ENCODE data around the gene LECT2.

Gene LECT2

DNA sequence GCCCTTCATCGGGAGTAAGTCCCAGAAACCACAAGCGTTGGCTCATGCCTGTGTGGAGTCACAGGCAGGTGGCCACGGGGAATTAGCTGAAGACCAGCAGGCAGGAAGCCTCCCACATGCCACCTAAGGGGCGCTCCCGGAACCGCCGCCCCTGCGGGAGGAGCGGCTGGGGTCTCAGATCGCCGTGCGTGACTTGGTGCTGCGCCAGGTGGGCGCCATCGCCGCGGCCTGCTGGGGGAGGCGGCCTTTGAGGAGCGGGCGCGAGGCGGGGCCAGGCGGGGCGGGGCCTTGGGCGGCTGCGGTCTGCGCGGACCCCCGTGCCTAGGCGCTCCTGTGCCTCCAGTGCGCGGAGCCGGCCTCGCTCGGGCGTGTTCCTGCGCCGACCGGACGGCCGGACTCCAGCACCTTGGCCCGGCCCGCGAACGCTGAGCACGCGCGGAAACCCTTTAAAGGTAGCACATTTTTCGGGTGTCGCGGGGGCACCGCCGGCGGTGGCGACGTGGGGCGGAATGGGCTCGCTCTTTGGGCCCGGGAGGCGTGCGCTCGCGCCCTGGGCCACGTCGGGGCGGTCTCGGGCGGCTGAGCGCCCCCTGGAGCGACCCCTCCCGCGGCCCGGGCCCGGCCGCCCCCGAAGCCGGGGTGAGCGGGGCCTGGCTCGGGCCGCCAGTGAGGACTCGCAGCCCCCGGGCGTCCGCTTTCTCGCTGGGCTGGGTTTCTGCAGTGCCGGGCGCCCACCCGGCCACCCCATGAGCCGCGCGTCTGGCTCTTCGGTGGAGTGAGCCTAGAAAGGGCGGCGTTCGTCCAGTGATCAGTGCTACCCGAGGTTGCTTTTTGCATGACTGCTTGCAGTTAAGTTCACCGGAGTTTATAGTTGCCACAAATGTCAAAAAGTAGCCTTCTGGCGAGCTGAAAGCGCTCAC lies 24.5 kb downstream of the LECT2 start:
- no peak for DNase-seq

- DNase-seq: no peak
These were observed 33.4 kb downstream of the LECT2 start for GRCh38 chr5:135921388-135921787.

GRCh38 chr5:135920199-135920598 lies 34.6 kb downstream of the LECT2 start:
- DNase-seq: no peak

- no peak for DNase-seq
These were observed 38.0 kb downstream of the LECT2 start for GRCh38 chr5:135916638-135917263.

DNA sequence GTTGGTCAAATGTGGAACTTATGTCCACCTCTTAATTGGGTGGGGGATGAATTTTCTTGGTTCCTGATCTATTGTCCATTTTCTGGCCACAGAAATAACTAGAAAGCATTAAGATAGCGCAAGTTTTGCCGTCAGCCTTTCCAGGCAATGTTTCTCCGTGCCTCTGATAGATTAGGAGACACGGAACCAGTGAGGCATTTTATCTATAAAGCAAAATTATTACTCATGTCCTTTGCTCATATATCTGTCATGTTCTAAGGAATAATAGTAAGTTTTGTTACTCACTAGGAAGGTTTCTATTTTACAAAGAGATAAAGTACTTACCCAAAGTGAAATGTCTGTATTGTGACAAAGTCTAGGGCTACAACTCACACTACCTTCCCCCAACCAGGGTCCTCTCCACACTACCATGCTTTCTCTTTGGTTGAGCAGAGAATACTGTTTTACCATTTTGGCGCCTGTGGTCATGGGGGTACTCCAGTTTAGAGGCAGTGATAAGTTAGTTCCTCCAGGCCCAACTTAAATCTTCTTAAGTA lies 39.2 kb downstream of the LECT2 start:
- no peak for DNase-seq

GRCh38 chr5:135913713-135914626 lies 40.8 kb downstream of the LECT2 start:
- DNase-seq: no peak

GRCh38 chr5:135905144-135905543 lies 49.6 kb downstream of the LECT2 start:
- DNase-seq: no peak

DNA sequence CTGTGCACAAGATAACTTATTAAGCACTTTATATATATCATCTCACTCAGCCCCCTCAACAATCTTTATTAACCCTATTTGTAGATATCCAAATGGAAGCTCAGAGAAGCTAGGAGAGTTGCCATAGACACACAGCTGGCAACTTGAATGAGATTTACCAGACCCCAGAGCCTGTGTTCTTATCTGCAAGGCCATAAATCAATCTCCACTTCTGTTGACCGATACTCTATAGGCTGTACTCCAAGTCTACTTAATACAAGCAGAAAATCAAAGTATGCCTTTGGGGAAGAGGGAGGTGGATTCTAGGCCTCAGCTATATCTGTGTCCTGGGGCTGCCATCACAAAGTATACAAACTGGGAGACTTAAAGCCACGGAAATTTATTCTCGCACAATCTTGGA lies 53.1 kb downstream of the LECT2 start:
- no peak for DNase-seq

- no peak for DNase-seq
These were observed 54.5 kb downstream of the LECT2 start for GRCh38 chr5:135900276-135900675.

- DNase-seq: no peak
These were observed 56.1 kb downstream of the LECT2 start for GRCh38 chr5:135898651-135899050.

Measured in activated CD4-positive, alpha-beta T cell treated with anti-CD3 and anti-CD28 coated beads, Interleukin-2, amount 50 U/mL, for 48 hours (primary cell).